Measurements from ENCODE around the gene TAS2R39. TPM values are rescaled to one million over a fixed set of nuclear protein-coding genes. Genes with fewer than 3 reads are reported as not detected.

Gene TAS2R39
- total RNA-seq, 1 experiment from 2014 or later, result not detected

GRCh38 chr7:143221737-143222136 is 38.5 kb downstream of the TAS2R39 start, which contains the start of gene TAS2R40:
Gene TAS2R40, plus strand, starts transcription at chr7:143222037. Its CDS starts 42 bp downstream, at chr7:143222079.
- no peak within 1 kb of the TSS for H3K4me2 ChIP-seq (ENCODE audit: insufficient read depth, insufficient read length, low read length)
- H3K18ac ChIP-seq (ENCODE audit: insufficient read length, low read depth, low read length), result no peak within 1 kb of the TSS
- no peaks in the 10 kb centered on the region for H3K4me1 ChIP-seq (ENCODE audit: insufficient read depth, low read length)
- no peak within 1 kb of the TSS for H3K4me3 Mint-ChIP-seq
- H2BK120ac ChIP-seq (ENCODE audit: low read depth, low read length, poor library complexity, severe bottlenecking), result no peak within 1 kb of the TSS
- WGBS (ENCODE audit: extremely low coverage, insufficient read length, low lambda C conversion rate), result no CpG with 5 or more reads among the region's 3 CpGs
- no peak within 1 kb of the TSS for H4K91ac ChIP-seq (ENCODE audit: insufficient read length, low read depth, low read length)
- no peak within 1 kb of the TSS for H4K5ac ChIP-seq (ENCODE audit: insufficient read length, low read depth, low read length)
- no peak within 1 kb of the TSS for H2BK15ac ChIP-seq (ENCODE audit: low read depth, low read length)
- DNase-seq, result no peak
- no peak within 1 kb of the TSS for H2BK20ac ChIP-seq (ENCODE audit: low read depth, low read length, poor library complexity, severe bottlenecking)
- H3K9me3 ChIP-seq (ENCODE audit: control insufficient read depth, low read depth, low read length), result no peaks in the 10 kb centered on the region
- no peak within 1 kb of the TSS for H3K9ac ChIP-seq (ENCODE audit: extremely low read depth, insufficient read length, low read length)
- peaks cover 12% of the 10 kb centered on the region; the same call in 1 of the 2 replicates for H3K27me3 Mint-ChIP-seq (ENCODE audit: low read depth)
- H3T11ph ChIP-seq (ENCODE audit: low read length), result no peak within 1 kb of the TSS
- no peaks in the 10 kb centered on the region for H3K36me3 Mint-ChIP-seq (ENCODE audit: insufficient read depth in 1 of 3, low read depth in 3 of 3)
- H4K8ac ChIP-seq (replicated peaks; ENCODE audit: insufficient read length, low read depth, low read length), result no peak within 1 kb of the TSS
- H3K23me2 ChIP-seq (ENCODE audit: insufficient read length, low read depth, low read length, poor library complexity, severe bottlenecking), result no peaks in the 10 kb centered on the region
- H3K79me2 ChIP-seq (ENCODE audit: insufficient read depth, low read length), result no peaks in the 10 kb centered on the region
- no peak within 1 kb of the TSS for H2BK5ac ChIP-seq (ENCODE audit: insufficient read length, low read length)
- H3K4me1 Mint-ChIP-seq, result no peaks in the 10 kb centered on the region
- H3K56ac ChIP-seq (ENCODE audit: insufficient read length, low read depth, low read length), result no peak within 1 kb of the TSS
- H3K27me3 ChIP-seq (ENCODE audit: insufficient read depth, low read length), result no peaks in the 10 kb centered on the region
- H2AK5ac ChIP-seq (ENCODE audit: insufficient read length, low read length), result no peak within 1 kb of the TSS
- no peak within 1 kb of the TSS for H3K14ac ChIP-seq (ENCODE audit: insufficient read depth, low read length)
- H3K27ac Mint-ChIP-seq, result peak within 1 kb of the TSS in 1 of 3 experiments; percentile 13; a peak in 1 of 7 replicates
- no peak within 1 kb of the TSS for H3K23ac ChIP-seq (ENCODE audit: insufficient read length, low read depth, low read length)
- H3K9me3 Mint-ChIP-seq, result no peaks in the 10 kb centered on the region; a peak in 1 of 5 replicates
- no peak within 1 kb of the TSS for H2AFZ ChIP-seq (ENCODE audit: low read length)
- no peaks in the 10 kb centered on the region for H3K79me1 ChIP-seq (ENCODE audit: insufficient read depth, low read depth, low read length, poor library complexity, severe bottlenecking)
- H3K27ac ChIP-seq (ENCODE audit: insufficient read length, low read depth, low read length), result no peak within 1 kb of the TSS
- H2BK12ac ChIP-seq (ENCODE audit: insufficient read length, low read depth, low read length), result no peak within 1 kb of the TSS
- no peak within 1 kb of the TSS for H3K4ac ChIP-seq (ENCODE audit: low read depth, low read length)
- no peak for TF ChIP-seq CTCF (conservative IDR thresholded peaks at IDR 0.05)
- no peaks in the 10 kb centered on the region for H4K20me1 ChIP-seq (ENCODE audit: control insufficient read depth, insufficient read depth, insufficient read length)

All from H9 (cell line).